ENCODE data around the gene OSBPL3.

Gene OSBPL3

DNA sequence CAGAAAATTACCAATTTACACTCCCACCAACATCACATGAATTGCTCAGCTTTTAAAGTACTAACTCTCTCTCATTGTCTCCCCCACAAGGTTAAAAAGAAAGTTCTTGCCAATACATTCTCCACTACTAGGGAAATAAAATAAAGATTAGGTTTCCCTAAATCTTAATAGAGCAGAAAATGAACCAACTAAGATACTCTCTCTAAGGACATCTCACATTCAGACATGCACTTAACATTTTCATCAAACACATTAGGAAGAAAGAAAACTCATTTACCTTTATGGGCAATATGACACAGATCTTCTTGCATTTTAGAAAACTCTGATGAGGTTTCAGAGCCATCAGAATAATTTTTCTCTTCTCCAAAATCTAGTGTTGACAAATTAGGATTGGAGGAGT lies 118.6 kb downstream of the OSBPL3 start:
- no peak overlapping the region for H3K4me3 ChIP-seq (ENCODE audit: low read depth, low read length)
- TF ChIP-seq CTCF (conservative IDR thresholded peaks at IDR 0.05; ENCODE audit: low read depth, low read length), result no peak
- no peak for DNase-seq (ENCODE audit: low read depth)

DNA sequence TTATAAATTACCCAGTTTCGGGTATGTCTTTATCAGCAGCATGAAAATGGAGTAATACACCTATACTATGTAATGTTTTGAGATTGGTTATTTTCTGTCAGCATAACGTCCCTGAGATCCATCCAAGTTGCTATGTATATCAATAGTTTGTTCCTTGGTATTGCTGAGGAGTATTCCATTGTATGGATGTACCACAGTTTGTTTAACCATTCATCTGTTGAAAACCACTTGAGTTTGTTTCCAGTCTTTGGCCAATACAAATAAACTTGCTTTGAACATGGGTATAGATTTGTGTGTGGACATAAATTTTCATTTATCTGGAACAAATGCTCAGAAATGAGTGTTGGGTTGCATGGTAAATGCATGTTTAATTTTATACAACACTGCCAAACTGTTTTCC lies 119.4 kb downstream of the OSBPL3 start:
- H3K4me3 ChIP-seq (ENCODE audit: low read depth, low read length), result no peak overlapping the region
- DNase-seq (ENCODE audit: low read depth), result no peak
- TF ChIP-seq CTCF (conservative IDR thresholded peaks at IDR 0.05; ENCODE audit: low read depth, low read length), result no peak

DNA sequence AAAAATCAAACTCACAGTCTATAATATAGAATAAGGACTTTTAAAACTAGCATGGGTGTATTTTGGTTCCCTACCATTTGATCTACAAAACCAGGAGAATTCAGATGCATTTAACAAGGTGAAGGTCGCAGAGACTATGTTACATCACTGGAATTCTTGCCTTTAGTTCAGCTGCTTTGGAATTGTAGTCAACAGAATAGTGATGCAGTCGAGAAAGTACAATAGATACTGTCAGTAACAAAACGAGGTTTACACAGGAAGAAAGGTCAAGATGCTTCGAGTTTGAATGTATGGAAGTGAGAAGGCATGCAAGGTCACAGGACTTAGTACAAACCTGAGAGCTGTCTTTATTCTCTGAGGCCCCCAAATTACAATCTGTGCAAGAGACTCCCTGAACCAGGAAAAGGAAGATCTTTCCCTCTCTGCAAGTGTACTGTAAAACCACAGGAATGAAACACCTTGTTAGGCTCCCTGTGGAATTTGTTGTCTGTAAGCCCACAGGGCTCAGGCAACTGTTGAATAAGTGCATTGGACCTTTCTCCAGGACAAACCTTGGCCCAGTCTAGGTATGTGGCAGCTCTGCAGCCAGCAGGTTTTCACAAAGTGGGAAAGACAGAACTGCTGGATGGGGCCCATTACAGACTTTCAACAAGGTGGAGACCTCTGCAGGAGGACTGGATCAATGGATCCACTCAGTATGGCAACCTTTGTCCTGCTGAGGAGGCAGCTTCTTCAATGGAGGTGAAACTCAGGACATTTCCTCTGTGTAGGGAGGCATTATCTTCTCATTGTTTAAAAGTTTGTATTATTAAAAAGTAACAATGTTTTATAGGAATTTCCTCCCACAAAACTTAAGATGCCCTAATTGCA lies 121.6 kb downstream of the OSBPL3 start:
- TF ChIP-seq CTCF (conservative IDR thresholded peaks at IDR 0.05; ENCODE audit: low read depth, low read length), result no peak
- no peak overlapping the region for H3K4me3 ChIP-seq (ENCODE audit: low read depth, low read length)
- no peak for DNase-seq (ENCODE audit: low read depth)

GRCh38 chr7:24857623-24858022 lies 122.4 kb downstream of the OSBPL3 start:
- no peak overlapping the region for H3K4me3 ChIP-seq (ENCODE audit: low read depth, low read length)
- no peak for DNase-seq (ENCODE audit: low read depth)
- TF ChIP-seq CTCF (conservative IDR thresholded peaks at IDR 0.05; ENCODE audit: low read depth, low read length), result no peak

GRCh38 chr7:24854866-24855265 lies 125.1 kb downstream of the OSBPL3 start:
- no peak overlapping the region for H3K4me3 ChIP-seq (ENCODE audit: low read depth, low read length)
- DNase-seq (ENCODE audit: low read depth), result no peak
- no peak for TF ChIP-seq CTCF (conservative IDR thresholded peaks at IDR 0.05; ENCODE audit: low read depth, low read length)

DNA sequence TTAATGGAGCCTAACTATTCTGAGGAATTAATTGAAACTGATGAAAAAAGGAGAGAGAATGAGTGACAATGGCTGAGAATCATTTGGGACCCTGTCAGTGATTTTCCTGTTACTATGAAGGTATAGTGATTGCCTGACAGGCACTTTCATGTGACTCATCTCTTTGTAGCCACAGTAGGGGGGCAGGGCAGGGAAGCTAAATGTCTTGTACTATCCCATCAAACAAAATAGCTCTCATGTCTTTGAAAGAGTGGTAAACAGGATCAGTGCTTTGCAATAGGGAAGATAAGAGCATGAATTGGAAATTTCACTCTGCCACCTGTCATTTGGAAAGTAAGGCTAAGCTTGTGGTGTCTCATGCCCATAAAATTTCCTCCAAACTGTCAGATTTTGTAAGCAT lies 128.2 kb downstream of the OSBPL3 start:
- DNase-seq (ENCODE audit: low read depth), result peak; percentile 58
- TF ChIP-seq CTCF (conservative IDR thresholded peaks at IDR 0.05; ENCODE audit: low read depth, low read length), result no peak
- H3K4me3 ChIP-seq (ENCODE audit: low read depth, low read length), result no peak overlapping the region

GRCh38 chr7:24848878-24849277 lies 131.1 kb downstream of the OSBPL3 start:
- DNase-seq (ENCODE audit: low read depth), result no peak
- no peak for TF ChIP-seq CTCF (conservative IDR thresholded peaks at IDR 0.05; ENCODE audit: low read depth, low read length)
- no peak overlapping the region for H3K4me3 ChIP-seq (ENCODE audit: low read depth, low read length)

Data from choroid plexus epithelial cell (primary cell).